Stomach (tissue), 19 donors: Measurements from ENCODE around the gene LRRC3C. TPM values are rescaled to one million over a fixed set of nuclear protein-coding genes. Genes with fewer than 3 reads are reported as not detected.
A peak's percentile ranks its signal among the peaks of the same experiment; 100 is the strongest.
"Not testable (repeated sequence)": the region's sequence is repeated elsewhere in the genome, so short reads cannot be mapped to it uniquely, and the experiment has no call there.

Source experiments
- DNase-seq, 2 donors: peaks; one replicate each; pipeline versions ENCODE4 v3.0.0 to v3.0.0-alpha.2; 2013 to 2019
- H3K27ac ChIP-seq, 5 donors: fragments of 200-600 bp in 4 of 5; sonication (generic) in 4 of 5; one replicate each; pipeline ENCODE4 v1.5.1; 2013 to 2019; ENCODE audit warnings: mild to moderate bottlenecking in 1 of 5, moderate library complexity in 1 of 5
- H3K27me3 ChIP-seq, 3 donors: fragments of 200-600 bp; sonication (generic); one replicate each; pipeline ENCODE4 v1.5.1; 2017 to 2019; ENCODE audit warnings: mixed run types in 1 of 3
- H3K36me3 ChIP-seq, 4 donors: fragments of 200-600 bp; sonication (generic); 1 replicate in 3 of 4; 2 replicates in 1 of 4; pipeline ENCODE4 v1.5.1; 2016 to 2019
- H3K4me1 ChIP-seq, 4 donors: fragments of 200-600 bp; sonication (generic); one replicate each; pipeline ENCODE4 v1.5.1; 2016 to 2019
- H3K4me3 ChIP-seq, 4 donors: fragments of 200-600 bp; sonication (generic) in 3 of 4; one replicate each; pipeline ENCODE4 v1.5.1; 2016 to 2019; ENCODE audit warnings: mild to moderate bottlenecking in 1 of 4
- H3K9me3 ChIP-seq, 4 donors: fragments of 200-600 bp; sonication (generic); one replicate each; pipeline ENCODE4 v1.5.1; 2016 to 2019
- CTCF ChIP-seq, 7 experiments: fragments of 450-650 bp in 4 of 7; fragments of 200-600 bp in 3 of 7; sonication (generic) in 3 of 7; IDR thresholded peaks; one replicate each; pipeline ENCODE4 v1.5.1; 2016 to 2019; ENCODE audit warnings: antibody characterized with exemption in 7 of 7, control low read depth in 2 of 7, mild to moderate bottlenecking in 1 of 7
- EP300 ChIP-seq: sonication (generic); formaldehyde crosslinking; IDR thresholded peaks from one replicate; pipeline ENCODE4 v1.6.1; 2017; ENCODE audit warnings: antibody characterized with exemption
- POLR2A ChIP-seq, 4 donors: fragments of 450-650 bp; IDR thresholded peaks; one replicate each; pipeline ENCODE4 v1.6.1; 2016; ENCODE audit warnings: antibody characterized with exemption in 4 of 4, control low read depth in 2 of 4, mild to moderate bottlenecking in 1 of 4, moderate library complexity in 1 of 4
- POLR2AphosphoS5 ChIP-seq, 3 donors: sonication (generic); formaldehyde crosslinking; IDR thresholded peaks; one replicate each; pipeline ENCODE4 v1.6.1; 2016; ENCODE audit warnings: antibody characterized with exemption in 3 of 3
- WGBS, 5 donors: extraction: QIAGEN DNeasy Blood & Tissue Kit in 3 of 5; methylation state at CpG; one replicate each; pipeline versions ENCODE4 v1.1.5 to v1.1.7; 2013 to 2018; 5-methylcytosine and 5-hydroxymethylcytosine counted together
- intact Hi-C: fragments of 100-400 bp; cut with DNase I; formaldehyde crosslinking; loops from one replicate; pipeline ENCODE4 v1.15.1; 2023; ENCODE audit warnings: low total_unique reads
- long read RNA-seq, 10 donors: transcript quantifications; one replicate each; lab custom pipeline, GENCODE V29; 2026
- polyA plus RNA-seq, 3 donors: library from polyadenylated mRNA; stranded (reverse); fragments of 200-250 nt; gene quantifications; one replicate each; pipeline ENCODE4 v1.2.3, GENCODE V29; 2013
- total RNA-seq, 5 donors: library from RNA; depleted of rRNA; stranded (reverse); fragments of >200 nt; gene quantifications; one replicate each; pipeline versions ENCODE4 v1.1.0 to v1.2.3, GENCODE V29; 2014 to 2016
- donor health status: healthy with polysubstance abuse.
- donor health status: Bipolar disorder and iron deficiency.
- donor health status: healthy.

Gene LRRC3C
- not detected for total RNA-seq
- not detected for polyA plus RNA-seq
- long read RNA-seq, donor 1 = 0 reads
- long read RNA-seq, donor 2 = 0 reads
- long read RNA-seq, donor 3 = 0 reads
- long read RNA-seq, donor 4 = 0 reads
- long read RNA-seq, donor 5 = 0 reads
- long read RNA-seq, donor 6 = 0 reads
- long read RNA-seq, donor 7 = 0 reads
- long read RNA-seq, donor 8 = 0 reads
- long read RNA-seq, donor 9 = 0 reads
- long read RNA-seq, donor 10 = 0 reads

GRCh38 chr17:39927101-39927928 lies at the start of gene LRRC3C, which contains the start of gene ORMDL3:
Gene LRRC3C, plus strand, starts transcription at chr17:39927732. Its CDS starts 13,792 bp downstream, at chr17:39941524.
Gene ORMDL3, minus strand, starts transcription at chr17:39927601. Its CDS starts 3,398 bp downstream, at chr17:39924203.
- peaks cover 18 to 28% (median 20%) of the 10 kb centered on the region in 4 donors for H3K36me3 ChIP-seq
- intact Hi-C loops = no loop called here

GRCh38 chr17:39886102-39886501 lies 41.4 kb upstream of the LRRC3C start:
- H3K4me3 ChIP-seq, H3K4me1 ChIP-seq, H3K9me3 ChIP-seq, DNase-seq, intact Hi-C loops, H3K36me3 ChIP-seq, H3K27ac ChIP-seq: not testable (repeated sequence)
- 34 to 54% (median 49%) methylated on average over 5 of the region's 5 CpGs for WGBS, 5 donors
- peaks cover 0 to 33% (median 0%) of the 10 kb centered on the region in 3 donors for H3K27me3 ChIP-seq

More at GRCh38 chr17:39927101-39927928, at the start of gene LRRC3C, which contains the start of gene ORMDL3:
- WGBS, 5 donors = 1 to 2% (median 1%) methylated on average over 49 to 72 of the region's 72 CpGs
- Histone ChIP-seq H3K4me3 (peak within 1 kb of the TSS; percentile 90 to 98 (median 92)), H3K9me3 (no peaks in the 10 kb centered on the region), H3K27ac (peak within 1 kb of the TSS; percentile 91 to 96 (median 94)), H3K4me1 (peaks cover 36 to 61% (median 54%) of the 10 kb centered on the region in 4 donors), H3K27me3 (no peaks in the 10 kb centered on the region)
- DNase-seq = peak; percentile 95 to 98
- peak; percentile 83 to 96 (median 85) for TF ChIP-seq POLR2AphosphoS5 (IDR thresholded peaks at IDR 0.05)
- TF ChIP-seq CTCF (IDR thresholded peaks at IDR 0.05) = no peak
- no peak for TF ChIP-seq EP300
- peak in 1 of 4 donors; percentile 71 for TF ChIP-seq POLR2A (IDR thresholded peaks at IDR 0.05)

GRCh38 chr17:39887078-39887477 lies 40.5 kb upstream of the LRRC3C start:
- no peak for TF ChIP-seq POLR2A (IDR thresholded peaks at IDR 0.05)
- TF ChIP-seq CTCF (IDR thresholded peaks at IDR 0.05) = no peak
- no peak for TF ChIP-seq POLR2AphosphoS5 (IDR thresholded peaks at IDR 0.05)
- TF ChIP-seq EP300 = no peak
- peaks cover 0 to 10% (median 4%) of the 10 kb centered on the region in 4 donors for H3K4me1 ChIP-seq
- H3K27ac ChIP-seq = no peak overlapping the region
- no peaks in the 10 kb centered on the region for H3K9me3 ChIP-seq
- DNase-seq = no peak
- peaks cover 0 to 37% (median 0%) of the 10 kb centered on the region in 3 donors for H3K27me3 ChIP-seq
- no peak overlapping the region for H3K4me3 ChIP-seq
- intact Hi-C loops = no loop called here
- no peaks in the 10 kb centered on the region for H3K36me3 ChIP-seq

- no peak for DNase-seq
- no peak for TF ChIP-seq EP300
- TF ChIP-seq POLR2AphosphoS5 (IDR thresholded peaks at IDR 0.05) = no peak
- TF ChIP-seq POLR2A (IDR thresholded peaks at IDR 0.05) = no peak
- no peak for TF ChIP-seq CTCF (IDR thresholded peaks at IDR 0.05)
- 12 to 46% (median 16%) methylated on average over 2 of the region's 2 CpGs for WGBS, 5 donors
Measured at GRCh38 chr17:39889200-39889599, 38.3 kb upstream of the LRRC3C start.

More at GRCh38 chr17:39889200-39889599, 38.3 kb upstream of the LRRC3C start:
- H3K4me3 ChIP-seq = no peak overlapping the region
- intact Hi-C loops = no loop called here
- H3K27ac ChIP-seq = no peak overlapping the region
- peaks cover 0 to 51% (median 0%) of the 10 kb centered on the region in 3 donors for H3K27me3 ChIP-seq
- H3K9me3 ChIP-seq = no peaks in the 10 kb centered on the region
- H3K36me3 ChIP-seq = no peaks in the 10 kb centered on the region
- peaks cover 0 to 10% (median 4%) of the 10 kb centered on the region in 4 donors for H3K4me1 ChIP-seq
